GM12874 (cell line): ENCODE results near the gene MCRS1.

ENCODE experiments used
- TF ChIP-seq, protein P1 (sequence below): IDR thresholded peaks from 2 replicates; pipeline ENCODE4 v1.5.1; 2011; ENCODE audit warnings: low read depth, mild to moderate bottlenecking, control low read depth, low read length, moderate library complexity; ENCODE audit not compliant: insufficient read depth

MCRS1 gene

DNA sequence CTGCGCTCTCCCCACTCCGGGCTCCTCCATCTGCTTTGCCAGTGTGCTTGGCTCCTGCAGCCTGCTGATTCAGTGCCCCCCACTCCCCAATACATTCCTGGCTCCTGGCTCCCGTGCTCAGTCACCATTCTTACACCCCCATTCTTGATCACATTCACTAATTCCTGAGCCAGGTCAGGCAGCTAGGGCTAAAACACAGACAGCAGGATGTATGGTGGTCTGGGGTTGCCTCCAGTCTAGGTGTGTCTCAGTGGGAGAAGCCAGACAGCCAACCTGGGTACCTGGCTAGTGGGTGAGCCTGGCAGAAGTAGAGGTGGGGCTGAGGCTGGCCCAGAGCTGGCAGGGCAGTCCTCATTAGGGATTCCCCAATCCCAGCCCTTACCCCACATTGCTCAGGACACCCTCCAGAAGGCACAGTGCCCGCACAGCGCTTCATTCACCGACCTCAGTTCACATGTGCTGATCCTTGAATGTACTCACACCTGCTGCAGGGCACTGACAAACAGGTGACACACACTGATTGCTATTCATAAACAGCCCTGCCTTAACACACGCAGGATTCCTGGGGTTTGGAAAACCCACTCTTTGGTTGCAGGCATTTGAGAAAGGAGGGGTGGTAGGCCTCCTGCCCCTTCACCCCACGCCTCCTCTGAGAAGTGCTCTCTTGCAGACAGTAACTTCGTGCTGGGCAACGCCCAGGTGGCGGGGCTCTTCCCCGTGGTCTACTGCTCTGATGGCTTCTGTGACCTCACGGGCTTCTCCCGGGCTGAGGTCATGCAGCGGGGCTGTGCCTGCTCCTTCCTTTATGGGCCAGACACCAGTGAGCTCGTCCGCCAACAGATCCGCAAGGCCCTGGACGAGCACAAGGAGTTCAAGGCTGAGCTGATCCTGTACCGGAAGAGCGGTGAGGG, 27.5 kb downstream of the MCRS1 start:
- TF ChIP-seq, protein P1, sequence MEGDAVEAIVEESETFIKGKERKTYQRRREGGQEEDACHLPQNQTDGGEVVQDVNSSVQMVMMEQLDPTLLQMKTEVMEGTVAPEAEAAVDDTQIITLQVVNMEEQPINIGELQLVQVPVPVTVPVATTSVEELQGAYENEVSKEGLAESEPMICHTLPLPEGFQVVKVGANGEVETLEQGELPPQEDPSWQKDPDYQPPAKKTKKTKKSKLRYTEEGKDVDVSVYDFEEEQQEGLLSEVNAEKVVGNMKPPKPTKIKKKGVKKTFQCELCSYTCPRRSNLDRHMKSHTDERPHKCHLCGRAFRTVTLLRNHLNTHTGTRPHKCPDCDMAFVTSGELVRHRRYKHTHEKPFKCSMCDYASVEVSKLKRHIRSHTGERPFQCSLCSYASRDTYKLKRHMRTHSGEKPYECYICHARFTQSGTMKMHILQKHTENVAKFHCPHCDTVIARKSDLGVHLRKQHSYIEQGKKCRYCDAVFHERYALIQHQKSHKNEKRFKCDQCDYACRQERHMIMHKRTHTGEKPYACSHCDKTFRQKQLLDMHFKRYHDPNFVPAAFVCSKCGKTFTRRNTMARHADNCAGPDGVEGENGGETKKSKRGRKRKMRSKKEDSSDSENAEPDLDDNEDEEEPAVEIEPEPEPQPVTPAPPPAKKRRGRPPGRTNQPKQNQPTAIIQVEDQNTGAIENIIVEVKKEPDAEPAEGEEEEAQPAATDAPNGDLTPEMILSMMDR = no peak

DNA sequence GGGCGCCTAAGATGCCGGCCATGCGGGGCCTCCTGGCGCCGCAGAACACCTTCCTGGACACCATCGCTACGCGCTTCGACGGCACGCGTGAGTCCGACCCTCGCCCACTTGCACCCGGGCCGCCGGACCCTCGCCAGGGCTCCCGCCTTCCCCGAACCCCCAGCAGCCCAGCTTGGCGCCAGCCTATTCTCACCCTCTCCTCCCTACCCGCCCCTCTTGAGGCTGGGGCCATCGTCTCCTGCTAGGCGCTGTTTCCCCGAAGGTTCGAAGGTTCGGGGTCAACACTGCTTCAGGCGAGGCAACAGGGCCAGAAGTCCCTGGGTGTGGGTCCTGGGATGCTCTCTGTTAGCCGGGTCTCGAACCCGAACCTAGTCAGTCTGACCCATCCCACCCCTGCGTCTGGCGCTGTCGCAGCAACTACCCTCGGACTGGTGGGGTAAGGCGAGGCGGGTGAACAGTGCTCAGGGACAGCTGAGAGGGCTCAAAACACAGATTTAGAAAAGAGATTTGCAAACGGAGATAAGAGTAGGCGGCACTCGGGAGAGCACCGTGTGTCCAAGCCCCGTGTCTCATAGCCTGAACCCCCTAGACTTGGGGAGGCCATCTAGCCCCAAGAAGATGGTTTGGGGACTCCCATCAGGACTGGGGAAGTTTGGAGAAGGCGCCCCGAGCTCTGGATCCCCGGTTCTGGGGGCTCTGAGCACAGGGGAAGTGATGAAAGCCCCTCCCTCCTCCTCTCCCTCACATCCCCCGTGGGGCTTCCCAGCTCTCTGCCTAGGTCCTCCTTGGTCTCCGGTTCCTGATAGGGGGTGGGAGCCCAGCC, 28.3 kb downstream of the MCRS1 start:
- TF ChIP-seq, protein P1 = no peak

DNA sequence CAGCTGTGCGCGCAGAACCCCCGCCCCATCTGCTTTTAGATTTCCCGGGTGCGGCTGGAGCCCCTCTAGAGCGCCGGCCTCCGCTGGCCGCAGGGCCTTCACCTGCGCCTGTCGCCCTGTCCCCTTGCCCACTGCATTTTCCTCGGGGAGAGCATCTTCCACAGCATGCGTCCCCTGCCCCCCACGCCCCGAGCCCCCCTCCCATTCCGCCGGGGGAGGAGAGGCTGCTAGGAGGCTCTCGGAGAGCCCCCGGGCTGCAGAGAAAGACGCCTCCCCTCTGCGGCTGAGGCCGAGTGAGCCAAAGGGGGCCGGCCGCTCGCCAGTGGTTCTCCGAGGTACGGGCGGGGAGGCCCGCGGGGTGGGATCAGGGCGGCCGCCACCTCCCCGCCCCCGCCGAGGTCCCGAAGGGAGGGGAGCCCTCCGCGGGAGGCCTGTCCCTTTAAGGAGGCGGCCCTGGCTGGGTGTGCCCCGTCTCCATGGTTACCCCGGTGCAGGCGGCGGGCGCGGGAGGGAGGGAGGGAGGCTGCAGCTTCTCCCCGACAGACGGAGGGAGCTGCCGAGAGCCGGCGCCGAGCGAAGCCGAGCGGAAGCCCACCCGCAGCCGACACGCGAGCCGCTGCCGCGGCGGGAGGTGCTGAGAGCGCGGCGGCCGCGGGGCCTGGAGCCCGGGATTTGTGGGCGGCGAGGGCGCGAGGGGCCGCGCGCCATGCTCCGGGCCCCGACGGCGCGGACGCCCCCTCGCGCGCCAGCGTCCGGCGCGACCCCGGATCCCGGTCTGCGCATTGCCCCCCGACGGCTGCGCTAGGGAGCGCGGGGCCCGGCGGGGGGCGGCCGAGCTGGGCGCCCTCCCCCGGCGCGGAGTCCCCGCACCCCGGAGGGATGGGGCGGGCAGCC, 29.2 kb downstream of the MCRS1 start, which contains the start of gene KCNH3:
Gene KCNH3 (plus strand): TSS at position 521 of the 894 bp plus-strand sequence. CDS start 387 bp downstream, outside the sequence.
- TF ChIP-seq, protein P1 = no peak

DNA sequence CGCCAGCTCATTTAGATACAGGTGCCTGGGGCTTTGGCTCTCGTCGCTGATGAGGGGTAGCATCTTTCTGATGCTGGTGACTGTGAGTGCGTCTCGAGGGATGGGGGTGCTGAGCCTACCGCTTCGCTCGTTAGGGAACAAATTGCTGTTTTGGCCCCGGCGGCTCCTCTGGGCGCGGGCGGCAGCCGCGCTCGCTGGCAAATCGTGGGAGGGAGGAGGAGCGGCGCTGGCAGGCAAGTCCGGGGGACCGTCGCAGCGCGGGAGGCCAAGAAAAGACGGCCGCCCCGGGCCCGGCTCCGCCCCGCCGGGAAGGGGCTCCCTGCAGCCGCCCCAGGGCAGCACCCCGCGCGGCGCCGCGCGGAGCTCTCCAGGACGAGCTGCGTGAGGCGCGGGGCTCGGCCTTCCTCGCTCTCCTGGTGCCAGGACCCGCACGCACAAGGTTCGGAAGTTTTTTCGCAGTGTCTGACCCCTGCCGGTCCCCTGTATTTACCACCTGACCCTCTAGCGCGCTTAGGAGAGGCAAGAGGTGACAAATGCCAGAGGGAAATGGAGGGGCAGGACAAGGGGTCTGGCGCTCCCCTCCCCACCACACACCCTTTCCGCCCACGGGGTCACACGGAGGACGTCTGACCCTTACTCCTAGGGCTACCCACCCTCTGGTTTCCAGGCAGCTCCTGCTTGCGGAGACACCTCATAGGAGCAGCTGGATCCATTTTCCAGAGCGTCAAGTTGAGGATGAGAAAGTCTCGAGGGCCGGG, 30.0 kb downstream of the MCRS1 start:
- TF ChIP-seq, protein P1 = 0 out of 2 replicates have a peak, but pooled peaks have one; percentile 14

DNA sequence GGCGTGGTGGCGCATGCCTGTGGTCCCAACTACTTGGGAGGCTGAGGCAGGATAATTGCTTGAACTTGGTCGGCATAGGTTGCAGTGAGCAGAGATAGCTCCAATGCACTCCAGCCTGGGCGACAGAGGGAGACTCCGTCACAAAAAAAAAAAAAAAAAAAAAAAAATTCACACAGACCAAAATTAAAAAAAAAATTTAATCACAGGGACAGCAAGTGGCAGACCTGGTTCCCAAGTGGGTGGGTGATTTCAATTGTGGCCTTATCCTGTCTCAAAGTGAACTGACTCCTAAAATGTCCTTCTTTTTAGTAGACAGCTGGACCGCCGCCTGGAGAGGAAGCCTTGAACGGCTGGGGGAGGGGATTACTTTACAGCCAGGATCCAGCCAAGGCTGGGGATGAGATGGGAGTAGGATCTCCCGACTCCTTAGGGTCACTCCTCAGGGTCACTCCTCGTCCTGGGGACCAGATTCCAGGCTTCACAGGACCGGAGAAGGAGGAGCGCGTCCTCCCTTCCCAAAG, 30.7 kb downstream of the MCRS1 start:
- TF ChIP-seq, protein P1 = no peak

DNA sequence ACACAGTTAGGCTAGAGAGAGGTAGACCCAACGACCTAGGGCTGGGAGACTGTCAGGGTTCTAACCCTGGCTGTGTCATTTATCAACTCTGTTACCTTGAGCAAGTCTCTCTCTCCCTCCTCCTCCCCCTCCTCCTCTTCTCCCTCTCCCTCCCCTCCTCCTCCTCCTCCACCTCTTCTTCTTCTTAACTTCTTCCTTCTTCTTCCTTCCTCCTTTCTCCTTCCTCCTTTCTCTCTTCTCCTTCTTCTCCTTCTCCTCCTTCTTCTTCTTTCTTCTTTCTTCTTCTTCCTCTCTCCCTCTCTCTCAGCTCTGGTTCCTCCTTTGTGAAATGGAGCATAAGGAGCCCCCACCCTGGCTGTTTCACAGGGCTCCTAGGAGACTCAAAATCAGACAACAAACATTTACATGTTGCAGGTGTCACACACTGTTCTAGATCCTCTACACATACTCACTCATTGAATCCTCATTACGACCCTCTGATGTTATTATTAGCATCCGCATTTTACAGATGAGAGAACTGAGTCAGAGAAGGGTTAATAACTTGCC, 31.3 kb downstream of the MCRS1 start:
- TF ChIP-seq, protein P1 = no peak
